ENCODE measurements around the gene LGI1. TPM values are rescaled to one million over a fixed set of nuclear protein-coding genes. Genes with fewer than 3 reads are reported as not detected.
A peak's percentile ranks its signal among the peaks of the same experiment; 100 is the strongest.

The LGI1 gene
- total RNA-seq, 1 experiment from 2014 or later, result 1.2 TPM

- Histone ChIP-seq H3K9ac (ENCODE audit: extremely low read depth, insufficient read length, low read length) (no peak overlapping the region), H4K20me1 (ENCODE audit: control insufficient read depth, insufficient read depth, insufficient read length) (no peaks in the 10 kb centered on the region), H3K79me1 (ENCODE audit: insufficient read depth, low read depth, low read length, poor library complexity, severe bottlenecking) (no peaks in the 10 kb centered on the region), H3K14ac (ENCODE audit: insufficient read depth, low read length) (no peak overlapping the region), H3T11ph (ENCODE audit: low read length) (no peak overlapping the region), H2AFZ (ENCODE audit: low read length) (no peak overlapping the region), H2BK12ac (ENCODE audit: insufficient read length, low read depth, low read length) (no peak overlapping the region), H4K8ac (replicated peaks; ENCODE audit: insufficient read length, low read depth, low read length) (no peak overlapping the region), H3K79me2 (ENCODE audit: insufficient read depth, low read length) (no peaks in the 10 kb centered on the region), H2BK15ac (ENCODE audit: low read depth, low read length) (no peak overlapping the region), H3K4ac (ENCODE audit: low read depth, low read length) (no peak overlapping the region), H3K23ac (ENCODE audit: insufficient read length, low read depth, low read length) (no peak overlapping the region), H3K4me2 (ENCODE audit: insufficient read depth, insufficient read length, low read length) (peak overlapping the region; percentile 47), H4K91ac (ENCODE audit: insufficient read length, low read depth, low read length) (no peak overlapping the region), H2BK120ac (ENCODE audit: low read depth, low read length, poor library complexity, severe bottlenecking) (no peak overlapping the region), H2AK5ac (ENCODE audit: insufficient read length, low read length) (no peak overlapping the region), H3K9me3 (ENCODE audit: control insufficient read depth, low read depth, low read length) (no peaks in the 10 kb centered on the region), H2BK5ac (ENCODE audit: insufficient read length, low read length) (no peak overlapping the region), H2BK20ac (ENCODE audit: low read depth, low read length, poor library complexity, severe bottlenecking) (no peak overlapping the region), H3K4me1 (ENCODE audit: insufficient read depth, low read length) (peaks cover 7% of the 10 kb centered on the region; the same call in 1 of the 2 replicates), H3K27me3 (ENCODE audit: insufficient read depth, low read length) (no peaks in the 10 kb centered on the region), H3K23me2 (ENCODE audit: insufficient read length, low read depth, low read length, poor library complexity, severe bottlenecking) (no peaks in the 10 kb centered on the region), H3K27ac (ENCODE audit: insufficient read length, low read depth, low read length) (no peak overlapping the region), H3K56ac (ENCODE audit: insufficient read length, low read depth, low read length) (no peak overlapping the region), H3K18ac (ENCODE audit: insufficient read length, low read depth, low read length) (no peak overlapping the region), H4K5ac (ENCODE audit: insufficient read length, low read depth, low read length) (no peak overlapping the region)
- Mint-ChIP-seq H3K36me3 (ENCODE audit: insufficient read depth in 1 of 3, low read depth in 3 of 3) (no peaks in the 10 kb centered on the region), H3K27ac (no peak overlapping the region), H3K9me3 (no peaks in the 10 kb centered on the region; a peak in 2 of 5 replicates), H3K4me1 (peaks cover 85 to 87% of the 10 kb centered on the region in 2 experiments), H3K4me3 (peak overlapping the region; percentile 21 to 43; a peak in 2 of 5 replicates), H3K27me3 (ENCODE audit: low read depth) (peaks cover 27% of the 10 kb centered on the region)
- peak; percentile 65 for DNase-seq
- no peak for TF ChIP-seq CTCF (conservative IDR thresholded peaks at IDR 0.05)
- WGBS (ENCODE audit: extremely low coverage, insufficient read length, low lambda C conversion rate), result no CpG with 5 or more reads among the region's 5 CpGs
Observed at GRCh38 chr10:93751832-93752231, 5.9 kb upstream of the LGI1 start.
